ENCODE data around the gene FYN.
"Not testable (repeated sequence)": the region's sequence is repeated elsewhere in the genome, so short reads cannot be mapped to it uniquely, and the experiment has no call there.

The FYN gene

GRCh38 chr6:111873178-111874024, at the start of gene FYN:
FYN (minus strand) TSS chr6:111873452; CDS start chr6:111720051, 153,401 bp downstream.
- DNase-seq (ENCODE audit: low read depth in 2 of 2) = peak; percentile 96 to 99

- DNase-seq (ENCODE audit: low read depth in 2 of 2) = no peak
Observed at GRCh38 chr6:111922454-111923297, 49.4 kb upstream of the FYN start.

GRCh38 chr6:111921103-111921502, 47.9 kb upstream of the FYN start:
- no peak for DNase-seq (ENCODE audit: low read depth in 2 of 2)

- DNase-seq (ENCODE audit: low read depth in 2 of 2) = no peak
Observed at GRCh38 chr6:111920578-111920977, 47.3 kb upstream of the FYN start.

GRCh38 chr6:111918825-111919224, 45.6 kb upstream of the FYN start:
- no peak for DNase-seq (ENCODE audit: low read depth in 2 of 2)

GRCh38 chr6:111916747-111917146, 43.5 kb upstream of the FYN start:
- DNase-seq (ENCODE audit: low read depth in 2 of 2) = no peak

GRCh38 chr6:111914617-111915016, 41.4 kb upstream of the FYN start:
- DNase-seq (ENCODE audit: low read depth in 2 of 2) = no peak

- no peak for DNase-seq (ENCODE audit: low read depth in 2 of 2)
Observed at GRCh38 chr6:111912904-111913303, 39.7 kb upstream of the FYN start.

- DNase-seq (ENCODE audit: low read depth in 2 of 2) = no peak
Observed at GRCh38 chr6:111911428-111911827, 38.2 kb upstream of the FYN start.

GRCh38 chr6:111909238-111909637, 36.0 kb upstream of the FYN start:
- no peak for DNase-seq (ENCODE audit: low read depth in 2 of 2)

- not testable (repeated sequence) for DNase-seq (ENCODE audit: low read depth in 2 of 2)
Observed at GRCh38 chr6:111908365-111908764, 35.1 kb upstream of the FYN start.

GRCh38 chr6:111900735-111901134, 27.5 kb upstream of the FYN start:
- DNase-seq (ENCODE audit: low read depth in 2 of 2) = no peak

GRCh38 chr6:111899531-111899930, 26.3 kb upstream of the FYN start:
- no peak for DNase-seq (ENCODE audit: low read depth in 2 of 2)

GRCh38 chr6:111898452-111898851, 25.2 kb upstream of the FYN start:
- DNase-seq (ENCODE audit: low read depth in 2 of 2) = no peak

GRCh38 chr6:111894951-111895350, 21.7 kb upstream of the FYN start:
- no peak for DNase-seq (ENCODE audit: low read depth in 2 of 2)

- no peak for DNase-seq (ENCODE audit: low read depth in 2 of 2)
Observed at GRCh38 chr6:111894272-111894671, 21.0 kb upstream of the FYN start.

GRCh38 chr6:111892431-111892830, 19.2 kb upstream of the FYN start:
- DNase-seq (ENCODE audit: low read depth in 2 of 2) = no peak

- DNase-seq (ENCODE audit: low read depth in 2 of 2) = no peak
Observed at GRCh38 chr6:111890988-111891387, 17.7 kb upstream of the FYN start.

- DNase-seq (ENCODE audit: low read depth in 2 of 2) = no peak
Observed at GRCh38 chr6:111888928-111889695, 15.9 kb upstream of the FYN start.

GRCh38 chr6:111886793-111887192, 13.5 kb upstream of the FYN start:
- DNase-seq (ENCODE audit: low read depth in 2 of 2) = not testable (repeated sequence)

GRCh38 chr6:111885373-111886027, 12.2 kb upstream of the FYN start:
- DNase-seq (ENCODE audit: low read depth in 2 of 2) = no peak

GRCh38 chr6:111884068-111884467, 10.8 kb upstream of the FYN start:
- DNase-seq (ENCODE audit: low read depth in 2 of 2) = no peak

All from stimulated activated CD4-positive, alpha-beta T cell treated with anti-CD3 and anti-CD28 coated beads, Interleukin-1b, Interleukin-23, amount 100 ng/mL, for 1 hour (primary cell).